Measurements from ENCODE around the gene ABHD8.

GRCh38 chr19:17262557-17262956 lies 40.7 kb downstream of the ABHD8 start:
- no peak for TF ChIP-seq POLR2A (IDR thresholded peaks at IDR 0.05)
- TF ChIP-seq, protein P1, sequence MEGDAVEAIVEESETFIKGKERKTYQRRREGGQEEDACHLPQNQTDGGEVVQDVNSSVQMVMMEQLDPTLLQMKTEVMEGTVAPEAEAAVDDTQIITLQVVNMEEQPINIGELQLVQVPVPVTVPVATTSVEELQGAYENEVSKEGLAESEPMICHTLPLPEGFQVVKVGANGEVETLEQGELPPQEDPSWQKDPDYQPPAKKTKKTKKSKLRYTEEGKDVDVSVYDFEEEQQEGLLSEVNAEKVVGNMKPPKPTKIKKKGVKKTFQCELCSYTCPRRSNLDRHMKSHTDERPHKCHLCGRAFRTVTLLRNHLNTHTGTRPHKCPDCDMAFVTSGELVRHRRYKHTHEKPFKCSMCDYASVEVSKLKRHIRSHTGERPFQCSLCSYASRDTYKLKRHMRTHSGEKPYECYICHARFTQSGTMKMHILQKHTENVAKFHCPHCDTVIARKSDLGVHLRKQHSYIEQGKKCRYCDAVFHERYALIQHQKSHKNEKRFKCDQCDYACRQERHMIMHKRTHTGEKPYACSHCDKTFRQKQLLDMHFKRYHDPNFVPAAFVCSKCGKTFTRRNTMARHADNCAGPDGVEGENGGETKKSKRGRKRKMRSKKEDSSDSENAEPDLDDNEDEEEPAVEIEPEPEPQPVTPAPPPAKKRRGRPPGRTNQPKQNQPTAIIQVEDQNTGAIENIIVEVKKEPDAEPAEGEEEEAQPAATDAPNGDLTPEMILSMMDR (IDR thresholded peaks at IDR 0.05): no peak

Data from heart left ventricle (tissue), 13 donors.